HEK293 (cell line): ENCODE measurements around the gene TMEM88.

Experiments
- CTCF ChIP-seq: fragments of 450-650 bp; formaldehyde crosslinking; IDR thresholded peaks from 2 replicates; pipeline ENCODE4 v1.5.1; 2016; ENCODE audit warnings: missing biosample characterization, missing genetic modification characterization
- FEZF1 ChIP-seq: fragments of 450-650 bp; formaldehyde crosslinking; IDR thresholded peaks from 2 replicates; pipeline ENCODE4 v1.5.1; 2016; ENCODE audit warnings: missing biosample characterization, missing genetic modification characterization
- GLIS1 ChIP-seq: fragments of 450-650 bp; formaldehyde crosslinking; IDR thresholded peaks from 2 replicates; pipeline ENCODE4 v1.5.1; 2016; ENCODE audit warnings: missing biosample characterization, missing genetic modification characterization
- GLIS2 ChIP-seq: fragments of 450-650 bp; formaldehyde crosslinking; IDR thresholded peaks from 2 replicates; pipeline ENCODE4 v1.5.1; 2016; ENCODE audit warnings: missing biosample characterization, missing genetic modification characterization
- OSR2 ChIP-seq: fragments of 450-650 bp; formaldehyde crosslinking; IDR thresholded peaks from 2 replicates; pipeline ENCODE4 v1.5.1; 2016; ENCODE audit warnings: missing biosample characterization, missing genetic modification characterization
- PBX3 ChIP-seq: sonication (generic); formaldehyde crosslinking; IDR thresholded peaks from 2 replicates; pipeline ENCODE4 v1.8.1; 2022; ENCODE audit warnings: mild to moderate bottlenecking, moderate library complexity, missing genetic modification reagents
- PRDM6 ChIP-seq: fragments of 450-650 bp; formaldehyde crosslinking; IDR thresholded peaks from 2 replicates; pipeline ENCODE4 v1.5.1; 2017; ENCODE audit warnings: missing biosample characterization, missing genetic modification characterization
- SP7 ChIP-seq: fragments of 450-650 bp; formaldehyde crosslinking; IDR thresholded peaks from 2 replicates; pipeline ENCODE4 v1.5.1; 2016; ENCODE audit warnings: missing biosample characterization, missing genetic modification characterization
- TCF7L2 ChIP-seq: IDR thresholded peaks from 2 replicates; pipeline ENCODE4 v1.6.1; 2011; ENCODE audit warnings: low read depth, mild to moderate bottlenecking, inconsistent platforms, low read length, moderate library complexity, borderline replicate concordance
- TRIM28 ChIP-seq: IDR thresholded peaks from 2 replicates; pipeline ENCODE4 v1.6.1; 2011; ENCODE audit warnings: low read length, control low read depth, borderline replicate concordance
- ZBTB44 ChIP-seq: fragments of 450-650 bp; IDR thresholded peaks from 2 replicates; pipeline ENCODE4 v1.5.1; 2018; ENCODE audit warnings: missing biosample characterization, mild to moderate bottlenecking, missing genetic modification characterization
- ZBTB6 ChIP-seq: fragments of 450-650 bp; formaldehyde crosslinking; IDR thresholded peaks from 2 replicates; pipeline ENCODE4 v1.5.1; 2017; ENCODE audit warnings: missing biosample characterization, missing genetic modification characterization
- ZNF169 ChIP-seq: fragments of 450-650 bp; formaldehyde crosslinking; IDR thresholded peaks from 2 replicates; pipeline ENCODE4 v1.5.1; 2016; ENCODE audit warnings: missing biosample characterization, missing genetic modification characterization
- ZNF239 ChIP-seq: fragments of 450-650 bp; formaldehyde crosslinking; IDR thresholded peaks from 2 replicates; pipeline ENCODE4 v1.5.1; 2016; ENCODE audit warnings: missing biosample characterization, missing genetic modification characterization
- ZNF292 ChIP-seq: fragments of 450-650 bp; formaldehyde crosslinking; IDR thresholded peaks from 2 replicates; pipeline ENCODE4 v1.5.1; 2016; ENCODE audit warnings: low read depth, missing biosample characterization, missing genetic modification characterization, borderline replicate concordance
- ZNF335 ChIP-seq: fragments of 450-650 bp; formaldehyde crosslinking; conservative IDR thresholded peaks from 2 replicates; pipeline ENCODE4 v1.5.1; 2016; ENCODE audit warnings: missing biosample characterization, missing genetic modification characterization
- ZNF394 ChIP-seq: fragments of 450-650 bp; formaldehyde crosslinking; IDR thresholded peaks from 2 replicates; pipeline ENCODE4 v1.5.1; 2016; ENCODE audit warnings: missing biosample characterization, missing genetic modification characterization, mild to moderate bottlenecking, moderate library complexity, borderline replicate concordance
- ZNF423 ChIP-seq: fragments of 450-650 bp; formaldehyde crosslinking; IDR thresholded peaks from 2 replicates; pipeline ENCODE4 v1.5.1; 2016; ENCODE audit warnings: missing biosample characterization, missing genetic modification characterization
- ZNF513 ChIP-seq: fragments of 450-650 bp; IDR thresholded peaks from 2 replicates; pipeline ENCODE4 v1.5.1; 2018; ENCODE audit warnings: missing biosample characterization, missing genetic modification characterization
- ZNF521 ChIP-seq: fragments of 450-650 bp; formaldehyde crosslinking; IDR thresholded peaks from 2 replicates; pipeline ENCODE4 v1.5.1; 2017; ENCODE audit warnings: missing biosample characterization, mild to moderate bottlenecking, missing genetic modification characterization
- ZNF529 ChIP-seq: fragments of 450-650 bp; formaldehyde crosslinking; IDR thresholded peaks from 2 replicates; pipeline ENCODE4 v1.5.1; 2017; ENCODE audit warnings: missing genetic modification characterization, missing biosample characterization; ENCODE audit not compliant: insufficient replicate concordance
- ZNF544 ChIP-seq: fragments of 450-650 bp; formaldehyde crosslinking; IDR thresholded peaks from 2 replicates; pipeline ENCODE4 v1.5.0; 2017; ENCODE audit warnings: missing biosample characterization, missing genetic modification characterization
- ZNF558 ChIP-seq: fragments of 450-650 bp; formaldehyde crosslinking; IDR thresholded peaks from 2 replicates; pipeline ENCODE4 v1.5.1; 2016; ENCODE audit warnings: missing biosample characterization, missing genetic modification characterization
- ZNF600 ChIP-seq: fragments of 450-650 bp; formaldehyde crosslinking; IDR thresholded peaks from 2 replicates; pipeline ENCODE4 v1.5.1; 2016; ENCODE audit warnings: missing biosample characterization, missing genetic modification characterization
- ZNF660 ChIP-seq: fragments of 450-650 bp; IDR thresholded peaks from 2 replicates; pipeline ENCODE4 v1.5.1; 2018; ENCODE audit warnings: missing biosample characterization, mild to moderate bottlenecking, missing genetic modification characterization
- ZNF704 ChIP-seq: fragments of 450-650 bp; formaldehyde crosslinking; IDR thresholded peaks from 2 replicates; pipeline ENCODE4 v1.5.1; 2016; ENCODE audit warnings: missing biosample characterization, missing genetic modification characterization
- ZNF76 ChIP-seq: fragments of 450-650 bp; formaldehyde crosslinking; IDR thresholded peaks from 2 replicates; pipeline ENCODE4; 2016; ENCODE audit warnings: low read depth, missing biosample characterization, missing genetic modification characterization, borderline replicate concordance
- ZNF791 ChIP-seq: fragments of 450-650 bp; formaldehyde crosslinking; IDR thresholded peaks from 2 replicates; pipeline ENCODE4 v1.5.1; 2016; ENCODE audit warnings: missing biosample characterization, missing genetic modification characterization
- ZSCAN30 ChIP-seq: fragments of 450-650 bp; IDR thresholded peaks from 2 replicates; pipeline ENCODE4 v1.5.1; 2018; ENCODE audit warnings: missing biosample characterization, mild to moderate bottlenecking, missing genetic modification characterization, moderate library complexity

TMEM88 gene

GRCh38 chr17:7903154-7904103, 48.6 kb downstream of the TMEM88 start (continued):
- TF ChIP-seq ZNF239 (tag by site-specific recombination) (no peak), ZNF76 (no peak), SP7 (no peak), ZBTB6 (tag by site-specific recombination) (peak; percentile 76; the same call in 1 of the 2 replicates), TRIM28 (peak; percentile 58; the same call in 1 of the 2 replicates), TCF7L2 (peak; percentile 83), ZNF791 (tag by site-specific recombination) (no peak), PRDM6 (peak; percentile 60; the same call in 1 of the 2 replicates), ZNF544 (tag by site-specific recombination) (no peak), ZNF521 (tag by site-specific recombination) (no peak), FEZF1 (tag by site-specific recombination) (peak; percentile 89), ZBTB44 (tag by site-specific recombination) (no peak), GLIS1 (peak; percentile 27), ZNF660 (tag by site-specific recombination) (no peak), ZNF335 (peak; percentile 41), ZNF292 (tag by site-specific recombination) (no peak), ZNF423 (tag by site-specific recombination) (peak; percentile 86), ZNF600 (no peak), ZNF704 (tag by site-specific recombination) (no peak), ZNF169 (tag by site-specific recombination) (no peak), GLIS2 (tag by site-specific recombination) (no peak), ZSCAN30 (peak; percentile 22; the same call in 1 of the 2 replicates), ZNF513 (no peak), ZNF558 (tag by site-specific recombination) (no peak), OSR2 (tag by site-specific recombination) (peak; percentile 51; the same call in 1 of the 2 replicates), CTCF (no peak), ZNF394 (no peak), PBX3 (CRISPR knock-in tag) (no peak), ZNF529 (tag by site-specific recombination) (no peak)
